Ovary (tissue), 3 donors: ENCODE data around the gene SHC3.

Experiments
- CTCF ChIP-seq, 3 donors: fragments of 450-650 bp in 2 of 3; fragments of 200-600 bp in 1 of 3; IDR thresholded peaks; one replicate each; pipeline versions ENCODE4 v1.5.1 to v1.8.0; 2016 to 2022; ENCODE audit warnings: antibody characterized with exemption in 3 of 3, mild to moderate bottlenecking in 1 of 3
- POLR2A ChIP-seq: fragments of 450-650 bp; IDR thresholded peaks from one replicate; pipeline ENCODE4 v1.6.1; 2017; ENCODE audit warnings: antibody characterized with exemption, mild to moderate bottlenecking, moderate library complexity
- donor health status: DM: no; HTN: no; CAD: no.

GRCh38 chr9:88959727-88960469 lies 218.7 kb downstream of the SHC3 start:
- no peak for TF ChIP-seq CTCF (IDR thresholded peaks at IDR 0.05)
- no peak for TF ChIP-seq POLR2A
